Breast epithelium (tissue), 3 donors: Measurements from ENCODE around the gene LSAMP.

ENCODE experiments used
- CTCF ChIP-seq, 3 donors: fragments of 450-650 bp; IDR thresholded peaks; one replicate each; pipeline ENCODE4 v1.5.1; 2016 to 2017; ENCODE audit warnings: antibody characterized with exemption in 3 of 3, mild to moderate bottlenecking in 3 of 3, moderate library complexity in 3 of 3
- POLR2AphosphoS5 ChIP-seq, 3 donors: sonication (generic); formaldehyde crosslinking; IDR thresholded peaks; one replicate each; pipeline ENCODE4 v1.6.1; 2017; ENCODE audit warnings: antibody characterized with exemption in 3 of 3

- TF ChIP-seq CTCF (IDR thresholded peaks at IDR 0.05), result no peak
- TF ChIP-seq POLR2AphosphoS5 (IDR thresholded peaks at IDR 0.05), result no peak
These were observed 56.4 kb downstream of the LSAMP start for GRCh38 chr3:116388867-116389385.
